Lower leg skin (tissue), 4 donors: Measurements from ENCODE around the gene CRISPLD2. TPM values are rescaled to one million over a fixed set of nuclear protein-coding genes. Genes with fewer than 3 reads are reported as not detected.

Experiments used
- DNase-seq, 2 donors: peaks; one replicate each; pipeline ENCODE4 v3.0.0-alpha.2; 2019; ENCODE audit warnings: low spot score in 2 of 2
- H3K4me3 ChIP-seq: fragments of 200-600 bp; sonication (generic); 2 replicates; pipeline ENCODE4 v1.5.1; 2017; ENCODE audit warnings: mild to moderate bottlenecking, low read depth; ENCODE audit not compliant: poor library complexity, severe bottlenecking
- POLR2A ChIP-seq, 2 donors: fragments of 450-650 bp; IDR thresholded peaks; one replicate each; pipeline ENCODE4 v1.6.1; 2016 to 2017; ENCODE audit warnings: antibody characterized with exemption in 2 of 2, mild to moderate bottlenecking in 1 of 2, moderate library complexity in 1 of 2
- WGBS, 2 donors: methylation state at CpG; one replicate each; pipeline ENCODE4 v1.1.5; 2018; 5-methylcytosine and 5-hydroxymethylcytosine counted together
- intact Hi-C: fragments of 100-400 bp; cut with DNase I; formaldehyde crosslinking; loops from one replicate; pipeline ENCODE4 v1.15.0; 2023; ENCODE audit warnings: low total_unique reads
- total RNA-seq, 4 donors: library from RNA; depleted of rRNA; stranded (reverse); fragments of >200 nt; gene quantifications; one replicate each; pipeline ENCODE4 v1.1.0, GENCODE V29; 2016
- TF ChIP-seq, protein P1 (sequence below), 3 donors: fragments of 450-650 bp; IDR thresholded peaks; one replicate each; pipeline ENCODE4 v1.5.1; 2016; ENCODE audit warnings: antibody characterized with exemption in 3 of 3, mild to moderate bottlenecking in 3 of 3, moderate library complexity in 2 of 3

The CRISPLD2 gene
- total RNA-seq, 4 donors from 2014 or later: 48.0 to 105 (median 69.5) TPM

DNA sequence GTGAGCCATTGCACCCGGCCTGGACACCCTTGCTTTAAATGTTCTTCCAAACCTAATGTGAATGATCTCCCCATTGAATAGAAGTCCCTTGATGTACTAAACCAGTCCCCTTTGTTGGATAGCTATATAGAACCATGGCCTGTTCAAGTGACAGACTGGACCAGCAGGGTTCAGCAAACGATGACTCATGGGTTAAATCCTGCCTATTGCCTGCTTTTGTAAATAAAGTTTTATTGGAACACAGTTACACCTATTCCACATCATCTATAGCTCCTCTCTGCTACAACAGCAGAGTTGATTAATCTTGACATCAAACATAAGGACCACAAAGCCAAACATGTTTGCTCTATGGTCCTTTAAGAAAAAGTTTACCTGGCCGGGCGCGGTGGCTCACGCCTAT lies 56.1 kb downstream of the CRISPLD2 start:
- WGBS, 2 donors: 91 to 95% methylated on average over 6 of the region's 6 CpGs
- no peak for TF ChIP-seq POLR2A (IDR thresholded peaks at IDR 0.05)
- TF ChIP-seq, protein P1, sequence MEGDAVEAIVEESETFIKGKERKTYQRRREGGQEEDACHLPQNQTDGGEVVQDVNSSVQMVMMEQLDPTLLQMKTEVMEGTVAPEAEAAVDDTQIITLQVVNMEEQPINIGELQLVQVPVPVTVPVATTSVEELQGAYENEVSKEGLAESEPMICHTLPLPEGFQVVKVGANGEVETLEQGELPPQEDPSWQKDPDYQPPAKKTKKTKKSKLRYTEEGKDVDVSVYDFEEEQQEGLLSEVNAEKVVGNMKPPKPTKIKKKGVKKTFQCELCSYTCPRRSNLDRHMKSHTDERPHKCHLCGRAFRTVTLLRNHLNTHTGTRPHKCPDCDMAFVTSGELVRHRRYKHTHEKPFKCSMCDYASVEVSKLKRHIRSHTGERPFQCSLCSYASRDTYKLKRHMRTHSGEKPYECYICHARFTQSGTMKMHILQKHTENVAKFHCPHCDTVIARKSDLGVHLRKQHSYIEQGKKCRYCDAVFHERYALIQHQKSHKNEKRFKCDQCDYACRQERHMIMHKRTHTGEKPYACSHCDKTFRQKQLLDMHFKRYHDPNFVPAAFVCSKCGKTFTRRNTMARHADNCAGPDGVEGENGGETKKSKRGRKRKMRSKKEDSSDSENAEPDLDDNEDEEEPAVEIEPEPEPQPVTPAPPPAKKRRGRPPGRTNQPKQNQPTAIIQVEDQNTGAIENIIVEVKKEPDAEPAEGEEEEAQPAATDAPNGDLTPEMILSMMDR (IDR thresholded peaks at IDR 0.05): no peak
- no peak overlapping the region for H3K4me3 ChIP-seq
- intact Hi-C loops: no loop called here
- no peak for DNase-seq

DNA sequence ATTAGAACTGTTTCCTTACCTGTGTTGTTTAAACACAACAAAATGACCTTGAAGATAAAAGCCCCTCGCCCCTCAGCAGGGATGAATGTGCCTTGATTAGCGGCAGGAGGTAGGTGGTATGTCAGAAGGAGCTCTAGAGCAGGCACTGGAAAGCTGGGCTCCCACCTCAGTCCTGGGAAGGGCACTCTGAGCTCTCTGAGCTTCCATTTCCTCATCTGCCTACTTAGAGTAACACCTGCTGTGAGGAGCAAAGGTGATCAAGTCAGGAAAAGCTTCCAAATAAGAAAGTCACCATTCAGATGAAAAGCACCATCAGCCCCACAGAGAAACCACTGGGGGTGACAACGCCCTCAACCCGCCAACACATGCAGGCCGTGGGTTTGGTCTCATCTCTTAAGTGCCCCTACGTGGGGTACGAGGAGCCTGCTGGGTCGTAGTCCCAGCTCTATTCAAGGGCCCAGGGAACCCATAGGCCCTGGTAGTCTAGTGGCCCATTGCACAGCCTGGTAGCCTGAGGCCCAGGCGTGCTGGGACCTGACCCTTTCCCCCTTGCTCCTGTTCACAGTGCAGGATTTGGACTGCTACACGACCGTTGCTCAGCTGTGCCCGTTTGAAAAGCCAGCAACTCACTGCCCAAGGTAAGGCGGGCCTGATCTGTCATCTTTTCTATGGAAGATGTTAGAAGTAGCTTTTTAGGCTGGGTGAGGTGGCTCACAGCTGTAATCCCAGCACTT lies 57.3 kb downstream of the CRISPLD2 start:
- WGBS, 2 donors: 83 to 90% methylated on average over 10 to 12 of the region's 13 CpGs
- no peak for DNase-seq

DNA sequence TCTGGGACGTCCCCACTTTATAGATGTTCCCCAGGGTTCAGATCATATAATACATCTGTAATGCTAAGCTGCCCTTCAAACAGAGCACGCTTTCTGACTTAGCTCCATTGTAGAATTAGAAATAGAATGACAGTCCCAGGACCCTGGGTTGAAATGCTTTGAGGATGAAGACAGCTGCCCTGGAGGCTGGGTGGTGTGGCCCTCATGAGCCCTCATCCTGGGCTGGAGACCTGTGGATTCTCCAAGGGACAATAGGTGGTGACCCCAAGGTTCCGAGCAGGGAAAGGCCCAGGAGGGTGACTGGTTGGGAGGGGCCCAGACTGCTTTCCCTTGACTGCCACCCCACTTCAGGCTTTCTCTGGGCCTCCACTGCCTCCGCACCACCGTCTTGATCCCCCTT lies 59.0 kb downstream of the CRISPLD2 start:
- 94 to 98% methylated on average over 5 of the region's 5 CpGs for WGBS, 2 donors
- intact Hi-C loops: no loop called here
- TF ChIP-seq, protein P1 (IDR thresholded peaks at IDR 0.05): no peak
- no peak for TF ChIP-seq POLR2A (IDR thresholded peaks at IDR 0.05)
- no peak overlapping the region for H3K4me3 ChIP-seq
- DNase-seq: no peak

More for the DNA sequence above, 57.3 kb downstream of the CRISPLD2 start:
- TF ChIP-seq POLR2A (IDR thresholded peaks at IDR 0.05): no peak
- TF ChIP-seq, protein P1 (IDR thresholded peaks at IDR 0.05): no peak
- intact Hi-C loops: no loop called here
- H3K4me3 ChIP-seq: no peak overlapping the region

DNA sequence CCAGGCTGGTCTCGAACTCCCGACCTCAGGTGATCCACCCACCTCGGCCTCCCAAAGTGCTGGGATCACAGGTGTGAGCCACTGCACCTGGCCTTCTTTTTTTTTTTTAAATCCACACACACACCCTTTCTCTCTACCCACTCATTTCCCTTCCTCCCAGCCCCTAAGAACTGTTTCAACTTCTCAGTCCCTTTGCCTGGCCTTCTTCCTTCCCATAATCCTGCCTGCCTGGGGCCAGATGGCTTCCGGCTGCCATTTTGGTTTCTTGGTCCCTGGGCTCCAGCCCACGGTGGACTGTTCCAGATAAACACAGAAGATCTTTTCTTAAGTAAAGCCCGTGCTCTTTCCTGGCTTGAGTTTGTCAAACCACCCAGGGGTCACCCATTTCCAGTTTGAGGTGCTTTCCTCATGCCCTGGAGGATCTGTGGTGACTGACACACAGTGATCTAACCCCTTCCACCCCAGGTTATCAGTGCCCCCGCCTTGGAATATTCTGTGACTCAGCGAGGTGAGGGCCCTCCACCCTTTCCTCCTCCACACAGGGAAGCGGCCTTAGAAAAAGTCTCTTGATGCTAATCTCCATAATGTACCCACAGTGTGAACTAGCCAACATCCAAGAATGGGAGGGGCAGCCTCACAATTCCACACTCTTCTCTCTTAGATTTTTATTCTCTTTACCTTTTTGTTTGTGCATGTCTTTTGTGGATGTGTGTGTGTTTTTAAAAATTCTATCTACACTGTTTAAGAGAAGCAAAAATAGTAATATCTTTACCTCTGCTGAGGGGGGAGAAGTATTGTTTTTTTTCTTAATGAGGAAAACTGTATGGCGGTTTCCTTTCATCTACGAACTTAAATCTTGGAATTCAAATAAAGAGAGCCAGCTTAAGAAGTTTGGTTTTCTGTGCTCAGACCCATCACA lies 60.0 kb downstream of the CRISPLD2 start:
- no peak for DNase-seq
- TF ChIP-seq POLR2A (IDR thresholded peaks at IDR 0.05): no peak
- TF ChIP-seq, protein P1 (IDR thresholded peaks at IDR 0.05): no peak
- intact Hi-C loops: no loop called here
- 57 to 70% methylated on average over 11 of the region's 11 CpGs for WGBS, 2 donors
- H3K4me3 ChIP-seq: no peak overlapping the region

DNA sequence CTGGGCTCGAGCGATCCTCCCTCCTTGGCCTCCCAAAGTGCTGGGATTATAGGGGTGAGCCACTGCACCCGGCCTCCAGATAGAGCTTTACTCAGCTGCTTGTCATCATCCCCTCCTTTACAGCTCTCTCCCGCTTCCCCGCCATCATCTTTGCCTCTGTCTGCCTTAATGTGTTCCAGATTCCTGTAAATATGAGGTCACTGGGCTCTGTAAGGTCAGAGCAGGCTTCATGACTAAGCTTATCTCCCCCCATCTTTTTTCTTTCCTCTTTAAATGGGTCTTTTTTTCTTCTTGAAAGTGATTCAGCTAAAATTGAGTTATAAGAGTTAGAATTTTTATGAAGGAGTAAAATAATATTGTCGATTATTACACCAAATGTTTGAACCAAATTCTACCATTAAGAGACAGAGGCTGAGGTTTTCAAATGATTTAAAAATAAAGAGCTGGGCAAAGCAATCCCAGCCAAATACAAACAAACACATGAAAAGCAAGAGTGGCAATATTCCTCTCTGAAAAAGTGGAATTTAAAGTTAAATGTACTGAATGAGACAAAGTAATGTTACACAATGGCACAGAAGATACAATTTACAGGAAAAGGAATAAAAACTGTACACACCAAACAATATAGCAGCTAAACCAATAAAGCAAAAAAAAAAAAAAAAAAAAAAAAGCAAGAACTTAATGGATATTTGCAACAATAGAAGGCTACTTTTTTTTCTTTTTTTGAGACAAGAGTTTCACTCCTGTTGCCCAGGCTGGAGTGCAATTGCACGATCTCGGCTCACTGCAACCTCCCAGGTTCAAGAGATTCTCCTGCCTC lies 62.1 kb downstream of the CRISPLD2 start:
- TF ChIP-seq POLR2A (IDR thresholded peaks at IDR 0.05): no peak
- intact Hi-C loops: no loop called here
- no peak for DNase-seq
- 60 to 62% methylated on average over 8 of the region's 8 CpGs for WGBS, 2 donors
- no peak overlapping the region for H3K4me3 ChIP-seq
